HFF-Myc (cell line): ENCODE measurements around the gene SP2.
"Not testable (repeated sequence)": the region's sequence is repeated elsewhere in the genome, so short reads cannot be mapped to it uniquely, and the experiment has no call there.

Experiments used
- DNase-seq: peaks from one replicate; pipeline ENCODE4 v3.0.0-alpha.2; 2011; ENCODE audit warnings: low read depth; ENCODE audit errors: extremely low read depth
- H3K4me3 ChIP-seq: replicated peaks from 2 replicates; pipeline ENCODE4 v1.5.1; 2011; ENCODE audit warnings: low read depth, mild to moderate bottlenecking, control low read depth, low read length
- CTCF ChIP-seq: IDR thresholded peaks from 2 replicates; pipeline ENCODE4 v1.5.1; 2012; ENCODE audit warnings: mild to moderate bottlenecking, low read depth, low read length, control low read depth; ENCODE audit errors: missing control alignments

SP2 gene

DNA sequence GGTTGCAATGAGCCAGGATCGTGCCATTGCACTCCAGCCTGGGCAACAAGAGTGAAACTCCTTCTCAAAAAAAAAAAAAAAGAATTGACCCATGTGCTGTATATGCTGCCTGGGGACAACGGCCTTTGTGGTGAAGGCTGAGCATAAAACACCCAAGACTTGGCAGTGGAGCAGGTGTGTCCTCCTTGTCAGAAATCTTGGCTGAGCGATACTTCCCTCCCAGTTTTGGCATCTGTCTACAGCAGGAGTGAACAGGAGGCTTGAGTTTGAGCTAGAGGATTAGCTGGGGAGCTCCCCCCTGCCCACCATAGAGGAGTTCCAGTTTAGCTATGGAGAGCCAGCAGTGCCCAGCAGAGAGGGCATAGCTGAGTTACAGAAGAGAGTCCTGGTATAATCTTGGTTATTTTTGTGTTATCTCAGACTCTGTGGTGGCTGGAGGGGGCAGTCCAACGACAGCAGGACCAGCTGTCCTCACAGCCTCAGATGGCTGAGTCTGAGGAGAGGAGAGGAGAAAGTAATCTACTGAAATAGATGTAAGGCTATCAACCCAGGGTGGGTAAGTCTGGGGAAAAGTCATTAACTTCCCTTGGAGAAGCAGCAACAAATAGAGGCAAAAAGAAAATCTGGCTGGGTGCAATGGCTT, 18.4 kb downstream of the SP2 start:
- no peak overlapping the region for H3K4me3 ChIP-seq
- no peak for DNase-seq
- no peak for TF ChIP-seq CTCF

GRCh38 chr17:47915776-47916398, 19.9 kb downstream of the SP2 start:
- no peak for TF ChIP-seq CTCF
- DNase-seq = no peak
- H3K4me3 ChIP-seq = no peak overlapping the region

- TF ChIP-seq CTCF = no peak
- H3K4me3 ChIP-seq = no peak overlapping the region
- DNase-seq = no peak
These were observed 20.6 kb downstream of the SP2 start for GRCh38 chr17:47916489-47917208.

GRCh38 chr17:47917581-47917980, 21.5 kb downstream of the SP2 start:
- DNase-seq = no peak
- TF ChIP-seq CTCF = no peak
- H3K4me3 ChIP-seq = no peak overlapping the region

- DNase-seq = no peak
- TF ChIP-seq CTCF = no peak
These were observed 22.0 kb downstream of the SP2 start for GRCh38 chr17:47918006-47918405.

DNA sequence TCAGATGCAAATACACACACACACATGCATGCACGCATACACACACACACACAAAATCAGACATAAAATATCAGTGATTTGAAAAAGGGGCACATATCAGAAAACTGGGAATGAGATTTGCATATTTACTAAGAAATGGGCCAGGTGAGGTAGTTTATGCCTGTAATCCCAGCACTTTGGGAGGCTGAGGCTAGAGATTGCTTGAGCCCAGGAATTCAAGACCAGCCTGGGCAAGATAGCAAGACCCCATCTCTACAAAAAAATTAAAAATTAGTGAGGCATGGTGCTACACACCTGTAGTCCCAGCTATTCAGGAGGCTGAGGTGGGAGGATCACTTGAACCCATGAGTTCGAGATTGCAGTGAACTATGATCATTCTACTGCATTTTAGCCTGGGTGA, 23.0 kb downstream of the SP2 start:
- H3K4me3 ChIP-seq = no peak overlapping the region
- TF ChIP-seq CTCF = no peak
- no peak for DNase-seq

More at GRCh38 chr17:47918006-47918405, 22.0 kb downstream of the SP2 start:
- no peak overlapping the region for H3K4me3 ChIP-seq

DNA sequence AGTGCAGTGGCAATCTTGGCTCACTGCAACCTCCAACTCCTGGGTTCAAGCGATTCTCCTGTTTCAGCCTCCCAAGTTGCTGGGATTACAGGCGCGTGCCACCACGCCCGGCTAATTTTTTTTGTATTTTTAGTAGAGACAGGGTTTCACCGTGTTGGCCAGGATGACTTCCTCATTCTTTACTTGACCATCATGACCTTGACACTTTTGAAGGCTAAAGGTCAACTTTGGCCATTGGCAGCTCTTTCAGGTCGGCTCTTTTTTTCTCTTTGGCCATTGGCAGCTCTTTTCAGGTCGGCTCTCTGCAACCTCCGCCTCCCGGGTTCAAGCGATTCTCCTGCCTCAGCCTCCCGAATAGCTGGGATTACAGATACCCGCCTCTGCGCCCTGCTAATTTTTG, 23.9 kb downstream of the SP2 start:
- DNase-seq, H3K4me3 ChIP-seq: not testable (repeated sequence)
